ENCODE results near the gene ISL2.

Gene ISL2

GRCh38 chr15:76354823-76355440 is 18.4 kb downstream of the ISL2 start:
- no peaks in the 10 kb centered on the region for H3K9me3 Mint-ChIP-seq
- no peak overlapping the region for H3K27ac Mint-ChIP-seq
- TF ChIP-seq, protein P1, sequence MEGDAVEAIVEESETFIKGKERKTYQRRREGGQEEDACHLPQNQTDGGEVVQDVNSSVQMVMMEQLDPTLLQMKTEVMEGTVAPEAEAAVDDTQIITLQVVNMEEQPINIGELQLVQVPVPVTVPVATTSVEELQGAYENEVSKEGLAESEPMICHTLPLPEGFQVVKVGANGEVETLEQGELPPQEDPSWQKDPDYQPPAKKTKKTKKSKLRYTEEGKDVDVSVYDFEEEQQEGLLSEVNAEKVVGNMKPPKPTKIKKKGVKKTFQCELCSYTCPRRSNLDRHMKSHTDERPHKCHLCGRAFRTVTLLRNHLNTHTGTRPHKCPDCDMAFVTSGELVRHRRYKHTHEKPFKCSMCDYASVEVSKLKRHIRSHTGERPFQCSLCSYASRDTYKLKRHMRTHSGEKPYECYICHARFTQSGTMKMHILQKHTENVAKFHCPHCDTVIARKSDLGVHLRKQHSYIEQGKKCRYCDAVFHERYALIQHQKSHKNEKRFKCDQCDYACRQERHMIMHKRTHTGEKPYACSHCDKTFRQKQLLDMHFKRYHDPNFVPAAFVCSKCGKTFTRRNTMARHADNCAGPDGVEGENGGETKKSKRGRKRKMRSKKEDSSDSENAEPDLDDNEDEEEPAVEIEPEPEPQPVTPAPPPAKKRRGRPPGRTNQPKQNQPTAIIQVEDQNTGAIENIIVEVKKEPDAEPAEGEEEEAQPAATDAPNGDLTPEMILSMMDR (IDR thresholded peaks at IDR 0.05), result no peak
- no peak for DNase-seq
- no peaks in the 10 kb centered on the region for H3K36me3 Mint-ChIP-seq (ENCODE audit: low read depth)
- no peaks in the 10 kb centered on the region for H3K4me1 Mint-ChIP-seq
- no peak overlapping the region for H3K4me3 Mint-ChIP-seq
- peaks cover 39% of the 10 kb centered on the region for H3K27me3 Mint-ChIP-seq (ENCODE audit: low read depth, poor library complexity)

- TF ChIP-seq, protein P1 (IDR thresholded peaks at IDR 0.05), result no peak
- no peak for DNase-seq
- Mint-ChIP-seq H3K4me3 (no peak overlapping the region), H3K27me3 (ENCODE audit: low read depth, poor library complexity) (peaks cover 13% of the 10 kb centered on the region), H3K4me1 (no peaks in the 10 kb centered on the region), H3K27ac (no peak overlapping the region), H3K36me3 (ENCODE audit: low read depth) (peaks cover 5% of the 10 kb centered on the region), H3K9me3 (no peaks in the 10 kb centered on the region)
Measured at GRCh38 chr15:76358453-76358852, 21.9 kb downstream of the ISL2 start.

GRCh38 chr15:76359152-76359551 is 22.6 kb downstream of the ISL2 start:
- Mint-ChIP-seq H3K9me3 (no peaks in the 10 kb centered on the region), H3K36me3 (ENCODE audit: low read depth) (peaks cover 5% of the 10 kb centered on the region), H3K27ac (no peak overlapping the region), H3K4me3 (no peak overlapping the region), H3K4me1 (no peaks in the 10 kb centered on the region), H3K27me3 (ENCODE audit: low read depth, poor library complexity) (peaks cover 13% of the 10 kb centered on the region)
- TF ChIP-seq, protein P1 (IDR thresholded peaks at IDR 0.05), result no peak
- no peak for DNase-seq

DNA sequence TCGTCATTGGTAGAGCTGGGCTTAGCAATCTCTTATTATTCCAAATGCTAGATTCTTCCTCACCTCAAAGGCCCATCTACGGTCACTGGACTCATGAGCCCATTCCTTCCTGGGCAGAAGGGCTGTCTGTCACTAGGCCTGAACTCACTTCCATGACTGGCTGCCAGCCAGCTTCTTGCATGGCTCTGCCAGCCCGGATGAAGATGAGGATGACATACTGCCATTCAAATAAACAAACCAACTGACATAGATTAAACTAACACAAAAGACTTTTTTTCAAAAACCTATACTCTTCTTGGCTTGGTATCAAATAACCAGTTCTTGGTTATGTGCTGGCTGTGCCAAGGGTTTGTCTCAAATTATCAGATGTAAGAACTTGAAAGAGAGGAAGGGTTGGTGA is 23.8 kb downstream of the ISL2 start:
- H3K4me1 Mint-ChIP-seq, result no peaks in the 10 kb centered on the region
- H3K36me3 Mint-ChIP-seq (ENCODE audit: low read depth), result peaks cover 5% of the 10 kb centered on the region
- peaks cover 12% of the 10 kb centered on the region for H3K27me3 Mint-ChIP-seq (ENCODE audit: low read depth, poor library complexity)
- no peak overlapping the region for H3K27ac Mint-ChIP-seq
- no peaks in the 10 kb centered on the region for H3K9me3 Mint-ChIP-seq
- DNase-seq, result no peak
- H3K4me3 Mint-ChIP-seq, result no peak overlapping the region
- TF ChIP-seq, protein P1 (IDR thresholded peaks at IDR 0.05), result no peak

- Mint-ChIP-seq H3K27ac (no peak overlapping the region), H3K27me3 (ENCODE audit: low read depth, poor library complexity) (peaks cover 2% of the 10 kb centered on the region), H3K9me3 (no peaks in the 10 kb centered on the region), H3K4me1 (no peaks in the 10 kb centered on the region), H3K36me3 (ENCODE audit: low read depth) (peaks cover 5% of the 10 kb centered on the region), H3K4me3 (no peak overlapping the region)
- TF ChIP-seq, protein P1 (IDR thresholded peaks at IDR 0.05), result no peak
- no peak for DNase-seq
Measured at GRCh38 chr15:76363251-76363650, 26.7 kb downstream of the ISL2 start.

GRCh38 chr15:76366714-76367113 is 30.1 kb downstream of the ISL2 start:
- Mint-ChIP-seq H3K36me3 (ENCODE audit: low read depth) (peaks cover under 1% of the 10 kb centered on the region), H3K9me3 (no peaks in the 10 kb centered on the region), H3K4me1 (no peaks in the 10 kb centered on the region), H3K27me3 (ENCODE audit: low read depth, poor library complexity) (no peaks in the 10 kb centered on the region), H3K4me3 (no peak overlapping the region), H3K27ac (peak overlapping the region; percentile 33)
- TF ChIP-seq, protein P1 (IDR thresholded peaks at IDR 0.05), result no peak
- DNase-seq, result no peak
